ENCODE measurements around the gene PRKRIP1. TPM values are rescaled to one million over a fixed set of nuclear protein-coding genes. Genes with fewer than 3 reads are reported as not detected.

Gene PRKRIP1
- total and polyA plus RNA-seq, 8 donors = 9.1 to 40.1 (median 11.6) TPM

DNA sequence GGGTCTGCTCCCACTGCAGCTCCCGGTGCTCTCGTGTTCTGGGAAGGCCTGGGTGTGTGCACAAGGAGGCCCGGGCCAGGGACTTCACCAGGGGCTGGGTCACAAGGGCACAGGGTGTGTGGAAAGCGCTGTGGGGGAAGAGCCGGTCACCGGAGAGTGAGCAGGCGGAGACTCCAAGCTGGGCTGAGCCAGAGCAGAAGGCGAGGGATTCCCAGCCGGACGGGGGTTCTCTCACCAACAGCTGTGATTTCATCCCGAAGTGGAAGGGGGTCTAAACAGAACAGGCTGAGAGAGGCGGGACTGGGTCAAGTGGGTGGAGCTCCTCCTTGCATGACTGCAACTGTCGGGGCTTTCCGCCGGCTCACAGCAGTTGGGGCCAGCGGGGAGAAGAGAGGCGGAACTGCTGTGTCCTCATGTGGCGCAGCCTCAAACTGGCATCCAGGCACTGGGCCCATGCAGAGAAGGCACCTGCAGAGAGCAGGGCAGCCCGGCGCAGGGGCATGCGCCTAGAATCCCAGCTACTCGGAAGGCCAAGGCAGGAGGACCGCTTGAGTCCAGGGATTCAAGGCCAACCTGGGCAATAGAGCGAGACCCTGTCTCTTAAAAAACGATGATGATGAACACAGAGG is 29.6 kb downstream of the PRKRIP1 start:
- Histone ChIP-seq H3K27ac (peak overlapping the region in 2 of 4 donors; percentile 48 to 72), H3K4me3 (no peak overlapping the region), H3K27me3 (no peaks in the 10 kb centered on the region), H3K36me3 (peaks cover 0 to 8% (median 6%) of the 10 kb centered on the region in 3 donors), H3K9me3 (no peaks in the 10 kb centered on the region), H3K4me1 (no peaks in the 10 kb centered on the region)
- no peak for FAIRE-seq
- DNase-seq = peak in 2 of 6 donors; percentile 56 to 60
- 83 to 86% methylated on average over 25 of the region's 25 CpGs for WGBS, 2 donors
- TF ChIP-seq CTCF (IDR thresholded peaks at IDR 0.05) = no peak
- peak in 3 of 4 donors; percentile 14 to 78 (median 71) for ATAC-seq
- intact Hi-C loops (cut with DNase I) = no loop called here

- Histone ChIP-seq H3K27ac (peak overlapping the region in 2 of 4 donors; percentile 48 to 72), H3K4me1 (no peaks in the 10 kb centered on the region), H3K36me3 (peaks cover 0 to 8% (median 6%) of the 10 kb centered on the region in 3 donors), H3K27me3 (no peaks in the 10 kb centered on the region), H3K4me3 (no peak overlapping the region), H3K9me3 (no peaks in the 10 kb centered on the region)
- intact Hi-C loops (cut with DNase I) = no loop called here
- ATAC-seq (peak in 3 of 4 donors; percentile 5 to 63 (median 41)), FAIRE-seq (no peak), DNase-seq (no peak)
- TF ChIP-seq CTCF (IDR thresholded peaks at IDR 0.05) = no peak
- 88 to 89% methylated on average over 16 of the region's 16 CpGs for WGBS, 2 donors
These were observed 30.3 kb downstream of the PRKRIP1 start for GRCh38 chr7:102426268-102427018.

- Histone ChIP-seq H3K4me3 (no peak overlapping the region), H3K27ac (peak overlapping the region in 2 of 4 donors; percentile 48 to 72), H3K27me3 (no peaks in the 10 kb centered on the region), H3K4me1 (no peaks in the 10 kb centered on the region), H3K9me3 (no peaks in the 10 kb centered on the region), H3K36me3 (peaks cover 0 to 8% (median 6%) of the 10 kb centered on the region in 3 donors)
- FAIRE-seq (no peak), ATAC-seq (no peak), DNase-seq (no peak)
- 87 to 90% methylated on average over 5 of the region's 5 CpGs for WGBS, 2 donors
- TF ChIP-seq CTCF (IDR thresholded peaks at IDR 0.05) = no peak
- intact Hi-C loops (cut with DNase I) = no loop called here
These were observed 30.8 kb downstream of the PRKRIP1 start for GRCh38 chr7:102427019-102427405.

GRCh38 chr7:102429141-102429899 is 33.2 kb downstream of the PRKRIP1 start:
- intact Hi-C loops (cut with DNase I) = no loop called here
- ATAC-seq (no peak), DNase-seq (no peak), FAIRE-seq (no peak)
- no peaks in the 10 kb centered on the region for H3K27me3 ChIP-seq
- H3K9me3 ChIP-seq = no peaks in the 10 kb centered on the region
- H3K27ac ChIP-seq = no peak overlapping the region
- WGBS, 2 donors = 92 to 99% methylated on average over 10 of the region's 10 CpGs
- peaks cover 0 to 4% (median 0%) of the 10 kb centered on the region in 3 donors for H3K4me1 ChIP-seq
- H3K4me3 ChIP-seq = no peak overlapping the region
- TF ChIP-seq CTCF (IDR thresholded peaks at IDR 0.05) = no peak
- peaks cover 0 to 8% (median 6%) of the 10 kb centered on the region in 3 donors for H3K36me3 ChIP-seq

Measured in pancreas (tissue), 10 donors.